OCI-LY3 (cell line): ENCODE data around the gene N4BP3.

Source experiments
- H2AFZ ChIP-seq: fragments of 200-600, 300-600 bp; shearing (Covaris generic); 2 replicates; pipeline ENCODE4 v1.6.0; 2014; ENCODE audit warnings: antibody characterized with exemption, low read depth, low read length
- H3K27ac ChIP-seq: fragments of 200-600, 300-600 bp; sonication (generic); 2 replicates; pipeline ENCODE4 v1.5.1; 2014; ENCODE audit warnings: mild to moderate bottlenecking, low read length, moderate library complexity, mixed read lengths
- H3K27me3 ChIP-seq: fragments of 200-600, 300-600 bp; sonication (generic); 2 replicates; pipeline ENCODE4 v1.6.1; 2014; ENCODE audit warnings: low read depth, low read length, mixed read lengths
- H3K36me3 ChIP-seq: fragments of 200-600, 300-600 bp; sonication (generic); replicated peaks from 2 replicates; pipeline ENCODE3; 2014; ENCODE audit warnings: low read depth, low read length, mixed read lengths
- H3K4me1 ChIP-seq: fragments of 300-600, 200-600 bp; sonication (generic); 2 replicates; pipeline ENCODE4 v1.6.1; 2014; ENCODE audit warnings: low read length, mixed read lengths
- H3K4me2 ChIP-seq: fragments of 200-600, 300-600 bp; sonication (generic); 2 replicates; pipeline ENCODE4 v1.6.1; 2014; ENCODE audit warnings: low read length, mixed read lengths
- H3K4me3 ChIP-seq: fragments of 300-600, 200-600 bp; sonication (generic); 2 replicates; pipeline ENCODE4 v1.5.1; 2014; ENCODE audit warnings: antibody characterized with exemption, mild to moderate bottlenecking, low read length, moderate library complexity
- H3K79me2 ChIP-seq: fragments of 300-600, 200-600 bp; shearing (Covaris generic); 2 replicates; pipeline ENCODE4 v1.6.1; 2014; ENCODE audit warnings: mild to moderate bottlenecking, low read length, mixed read lengths
- H3K9ac ChIP-seq: fragments of 300-600, 200-600 bp; shearing (Covaris generic); 2 replicates; pipeline ENCODE4 v1.6.0; 2014; ENCODE audit warnings: mild to moderate bottlenecking, low read length, moderate library complexity
- H3K9me3 ChIP-seq: fragments of 200-600, 300-600 bp; shearing (Covaris generic); 2 replicates; pipeline ENCODE4 v1.6.1; 2014; ENCODE audit warnings: low read length, mixed read lengths; ENCODE audit not compliant: insufficient read depth
- H4K20me1 ChIP-seq: fragments of 200-600, 300-600 bp; sonication (generic); 2 replicates; pipeline ENCODE4 v1.6.1; 2016; ENCODE audit warnings: low read length, mixed read lengths; ENCODE audit not compliant: insufficient read depth
- CTCF ChIP-seq: fragments of 200-600, 300-600 bp; sonication (generic); IDR thresholded peaks from 2 replicates; pipeline ENCODE4 v1.5.1; 2014; ENCODE audit warnings: antibody characterized with exemption, low read length, low read depth
- EZH2phosphoT487 ChIP-seq: fragments of 200-600 bp; shearing (Covaris generic); IDR thresholded peaks from 2 replicates; pipeline ENCODE4 v1.6.1; 2018; ENCODE audit warnings: antibody characterized with exemption, mixed run types, low read depth

The N4BP3 gene

GRCh38 chr5:178115136-178115813 lies 1.9 kb downstream of the N4BP3 start:
- H3K79me2 ChIP-seq, result no peaks in the 10 kb centered on the region
- H2AFZ ChIP-seq, result no peak overlapping the region
- peaks cover 44% of the 10 kb centered on the region for H3K4me1 ChIP-seq
- H3K4me3 ChIP-seq, result peak overlapping the region; percentile 79
- TF ChIP-seq CTCF (no peak), EZH2phosphoT487 (no peak)
- no peak overlapping the region for H3K27ac ChIP-seq
- peaks cover 5% of the 10 kb centered on the region; the same call in 1 of the 2 replicates for H3K9me3 ChIP-seq
- peaks cover 21% of the 10 kb centered on the region for H3K27me3 ChIP-seq
- no peaks in the 10 kb centered on the region for H3K36me3 ChIP-seq
- peak overlapping the region; percentile 62 for H3K9ac ChIP-seq
- peak overlapping the region; percentile 99 for H3K4me2 ChIP-seq
- H4K20me1 ChIP-seq, result no peaks in the 10 kb centered on the region

- H4K20me1 ChIP-seq, result no peaks in the 10 kb centered on the region
- no peaks in the 10 kb centered on the region for H3K36me3 ChIP-seq
- H3K9me3 ChIP-seq, result peaks cover 5% of the 10 kb centered on the region; the same call in 1 of the 2 replicates
- peaks cover 21% of the 10 kb centered on the region for H3K27me3 ChIP-seq
- peak overlapping the region; percentile 62; the same call in 1 of the 2 replicates for H3K9ac ChIP-seq
- H3K27ac ChIP-seq, result no peak overlapping the region
- peak overlapping the region; percentile 79 for H3K4me3 ChIP-seq
- H3K79me2 ChIP-seq, result no peaks in the 10 kb centered on the region
- peak overlapping the region; percentile 99 for H3K4me2 ChIP-seq
- H3K4me1 ChIP-seq, result peaks cover 45% of the 10 kb centered on the region
- H2AFZ ChIP-seq, result no peak overlapping the region
- no peak for TF ChIP-seq EZH2phosphoT487
These were observed 2.4 kb downstream of the N4BP3 start for GRCh38 chr5:178115814-178116142.

GRCh38 chr5:178116143-178116885 lies 3.0 kb downstream of the N4BP3 start:
- peaks cover 21% of the 10 kb centered on the region for H3K27me3 ChIP-seq
- peaks cover 50% of the 10 kb centered on the region for H3K4me1 ChIP-seq
- no peak overlapping the region for H3K27ac ChIP-seq
- H3K9me3 ChIP-seq, result peaks cover 5% of the 10 kb centered on the region; the same call in 1 of the 2 replicates
- peak overlapping the region; percentile 79 for H3K4me3 ChIP-seq
- H3K79me2 ChIP-seq, result no peaks in the 10 kb centered on the region
- no peaks in the 10 kb centered on the region for H3K36me3 ChIP-seq
- H4K20me1 ChIP-seq, result no peaks in the 10 kb centered on the region
- peak overlapping the region; percentile 99 for H3K4me2 ChIP-seq
- TF ChIP-seq CTCF (no peak), EZH2phosphoT487 (no peak)
- H3K9ac ChIP-seq, result peak overlapping the region; percentile 62; the same call in 1 of the 2 replicates
- H2AFZ ChIP-seq, result no peak overlapping the region; the same call in 1 of the 2 replicates

- Histone ChIP-seq H3K27ac (no peak overlapping the region), H3K4me1 (peaks cover 47% of the 10 kb centered on the region), H2AFZ (no peak overlapping the region), H3K9ac (no peak overlapping the region), H3K4me2 (peak overlapping the region; percentile 24; the same call in 1 of the 2 replicates), H4K20me1 (no peaks in the 10 kb centered on the region), H3K79me2 (no peaks in the 10 kb centered on the region), H3K27me3 (peaks cover 10% of the 10 kb centered on the region), H3K9me3 (no peaks in the 10 kb centered on the region), H3K4me3 (no peak overlapping the region), H3K36me3 (no peaks in the 10 kb centered on the region)
- TF ChIP-seq EZH2phosphoT487 (no peak), CTCF (no peak)
These were observed 4.8 kb downstream of the N4BP3 start for GRCh38 chr5:178117923-178118701.
